HCT116 (cell line): ENCODE results near the gene GRIK3.

Experiments used
- CTCF ChIP-seq, 3 experiments: fragments of 200-600 bp in 1 of 3; sonication (generic) in 1 of 3; IDR thresholded peaks in 2 of 3; conservative IDR thresholded peaks in 1 of 3; 2 replicates each; pipeline ENCODE4 v1.5.1; 2012 to 2017; ENCODE audit warnings: low read depth in 2 of 3, low read length in 2 of 3, antibody characterized with exemption in 1 of 3, borderline replicate concordance in 1 of 3, control low read depth in 1 of 3, mild to moderate bottlenecking in 1 of 3, mixed read lengths in 1 of 3, mixed run types in 1 of 3, moderate library complexity in 1 of 3; ENCODE audit not compliant: insufficient read depth in 1 of 3
- EZH2 ChIP-seq: fragments of 200-600 bp; sonication (generic); IDR thresholded peaks from 2 replicates; pipeline ENCODE4 v1.6.1; 2017; ENCODE audit warnings: antibody characterized with exemption, mixed run types
- JUND ChIP-seq: IDR thresholded peaks from 2 replicates; pipeline ENCODE4 v1.6.1; 2012
- POLR2A ChIP-seq: IDR thresholded peaks from 2 replicates; pipeline ENCODE4 v1.7.0; 2011; ENCODE audit warnings: borderline replicate concordance; ENCODE audit not compliant: insufficient read depth, insufficient read length; ENCODE audit errors: extremely low read depth
- POLR2AphosphoS5 ChIP-seq: IDR thresholded peaks from 2 replicates; pipeline ENCODE4 v1.6.1; 2011; ENCODE audit warnings: mild to moderate bottlenecking, low read depth, low read length, moderate library complexity
- RAD21 ChIP-seq: IDR thresholded peaks from 2 replicates; pipeline ENCODE4 v1.6.1; 2012; ENCODE audit warnings: low read depth, mild to moderate bottlenecking
- REST ChIP-seq: IDR thresholded peaks from 2 replicates; pipeline ENCODE4 v1.6.1; 2012; ENCODE audit warnings: low read depth
- ZNF274 ChIP-seq: fragments of 200-500 bp; sonication (Bioruptor generic); IDR thresholded peaks from 2 replicates; pipeline ENCODE4 v1.6.1; 2014; ENCODE audit warnings: mild to moderate bottlenecking, low read depth, low read length, inconsistent platforms

- TF ChIP-seq POLR2A (no peak), RAD21 (no peak), ZNF274 (no peak), CTCF (IDR thresholded peaks at IDR 0.05 in 2 of 3, conservative IDR thresholded peaks at IDR 0.05 in 1 of 3; ENCODE audit: borderline replicate concordance in 1 of 3, insufficient read depth in 1 of 3, low read depth in 2 of 3, low read length in 2 of 3) (no peak), EZH2 (no peak), POLR2AphosphoS5 (no peak), REST (no peak), JUND (no peak)
Measured at GRCh38 chr1:36839485-36839884, 194.8 kb downstream of the GRIK3 start.
